ENCODE data around the gene IRX1. TPM values are rescaled to one million over a fixed set of nuclear protein-coding genes. Genes with fewer than 3 reads are reported as not detected.

IRX1 gene
- total RNA-seq, 2 donors from 2014 or later = not detected

DNA sequence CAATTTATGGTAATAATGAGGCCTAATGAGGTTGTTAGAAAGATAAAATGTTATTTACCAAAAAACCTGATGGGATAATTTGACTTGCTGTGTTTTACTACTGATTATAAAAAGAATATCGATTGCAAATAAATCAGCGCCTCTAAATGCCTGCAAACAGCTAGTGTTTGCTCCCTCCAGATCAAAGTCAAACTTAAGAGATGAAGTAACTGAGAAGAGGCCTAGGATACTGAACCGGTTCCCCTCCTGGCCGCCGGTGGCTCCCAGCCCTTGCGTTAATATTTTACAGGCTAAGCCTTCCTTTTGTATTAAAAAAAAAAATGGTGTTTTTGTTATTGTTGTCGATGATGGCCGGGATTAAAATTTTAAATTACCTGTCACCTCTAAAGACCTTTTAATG is 2.6 kb downstream of the IRX1 start:
- peaks cover 0 to 7% of the 10 kb centered on the region in 2 donors for H3K9me3 Mint-ChIP-seq
- H3K36me3 Mint-ChIP-seq = peaks cover 26 to 30% of the 10 kb centered on the region in 2 donors
- DNase-seq (ENCODE audit: low spot score in 2 of 2) (no peak), ATAC-seq (no peak)
- H3K27ac Mint-ChIP-seq = no peak overlapping the region

DNA sequence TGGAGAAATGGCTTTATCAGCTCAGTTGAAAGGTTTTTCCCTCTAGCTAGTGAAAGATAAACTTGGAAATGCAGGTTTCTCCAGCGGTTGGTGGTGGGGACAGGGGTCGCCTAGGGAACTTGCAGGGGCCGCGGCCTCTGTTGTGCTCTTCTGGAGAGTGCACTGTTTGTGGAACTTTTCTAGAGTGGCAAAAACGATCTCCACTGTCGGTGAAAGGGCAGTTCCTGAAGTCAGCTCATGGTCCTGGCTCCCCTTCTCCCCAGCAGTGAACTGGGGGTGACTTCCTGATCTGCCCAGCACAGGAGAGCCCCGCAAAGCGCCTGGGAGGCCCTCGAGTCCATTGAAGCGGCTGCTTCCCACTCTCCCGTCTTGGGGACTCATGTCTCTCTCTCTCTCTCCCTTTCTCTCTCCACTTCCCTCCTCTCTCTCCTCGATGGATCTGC is 3.2 kb downstream of the IRX1 start:
- Mint-ChIP-seq H3K27ac (no peak overlapping the region), H3K9me3 (peaks cover 0 to 7% of the 10 kb centered on the region in 2 donors), H3K36me3 (peaks cover 22 to 26% of the 10 kb centered on the region in 2 donors)
- DNase-seq (ENCODE audit: low spot score in 2 of 2) = no peak
- ATAC-seq = no peak

GRCh38 chr5:3599226-3600105 is 3.8 kb downstream of the IRX1 start:
- ATAC-seq (no peak), DNase-seq (ENCODE audit: low spot score in 2 of 2) (no peak)
- Mint-ChIP-seq H3K27ac (peak overlapping the region in 1 of 2 donors; percentile 65), H3K36me3 (peaks cover 18 to 24% of the 10 kb centered on the region in 2 donors), H3K9me3 (peaks cover 0 to 7% of the 10 kb centered on the region in 2 donors)

GRCh38 chr5:3600106-3601060 is 4.8 kb downstream of the IRX1 start:
- Mint-ChIP-seq H3K36me3 (peaks cover 18 to 33% of the 10 kb centered on the region in 2 donors), H3K27ac (no peak overlapping the region), H3K9me3 (peaks cover 0 to 7% of the 10 kb centered on the region in 2 donors)
- no peak for DNase-seq (ENCODE audit: low spot score in 2 of 2)
- no peak for ATAC-seq

- Mint-ChIP-seq H3K36me3 (peaks cover 18 to 37% of the 10 kb centered on the region in 2 donors), H3K27ac (peak overlapping the region in 1 of 2 donors; percentile 62), H3K9me3 (peaks cover 0 to 7% of the 10 kb centered on the region in 2 donors)
- DNase-seq (ENCODE audit: low spot score in 2 of 2) (no peak), ATAC-seq (no peak)
These were observed 5.6 kb downstream of the IRX1 start for GRCh38 chr5:3601061-3601710.

DNA sequence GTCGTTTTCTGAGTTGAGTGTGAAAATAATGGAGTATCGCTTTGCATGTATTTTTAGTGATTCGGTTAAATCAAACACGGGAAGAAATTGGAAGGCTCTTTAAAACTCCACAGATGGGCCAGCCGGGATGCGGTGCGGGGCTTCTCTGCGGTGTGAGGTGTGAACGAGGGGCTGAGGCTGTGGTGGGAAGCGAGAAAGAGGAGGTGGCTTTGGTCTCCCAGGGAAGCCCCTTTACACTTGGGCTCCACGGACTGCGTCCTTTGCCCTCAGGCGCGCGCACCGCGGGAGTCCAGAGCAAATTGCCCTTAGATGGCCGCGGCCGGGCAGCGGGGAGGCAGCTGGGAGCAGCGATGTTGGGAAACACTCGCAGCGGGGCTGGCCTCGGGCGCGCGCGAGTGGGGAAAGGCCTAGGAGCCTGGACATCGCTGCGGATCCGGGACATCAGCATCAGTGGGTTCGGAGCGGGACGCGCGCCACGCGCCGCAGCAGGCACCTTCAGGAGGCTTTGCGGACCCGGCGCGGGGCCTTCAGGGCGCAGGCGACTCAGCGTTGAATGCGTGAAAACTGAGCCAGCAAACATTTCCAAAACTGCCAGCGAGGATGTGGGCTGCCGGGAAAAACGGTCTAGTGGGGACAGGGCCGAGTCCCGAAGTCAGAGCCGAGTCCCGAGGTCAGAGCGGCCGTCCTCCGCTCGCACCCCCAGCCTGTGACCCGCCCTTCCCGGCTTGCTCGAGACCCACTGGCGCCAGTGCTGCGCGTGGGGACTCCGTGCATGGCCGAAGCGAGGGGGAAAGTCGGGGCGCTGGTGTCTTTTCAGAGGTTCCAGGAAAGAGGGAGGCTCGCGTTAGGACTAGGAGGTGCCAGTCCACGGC is 6.5 kb downstream of the IRX1 start:
- Mint-ChIP-seq H3K36me3 (peaks cover 24 to 42% of the 10 kb centered on the region in 2 donors), H3K9me3 (peaks cover 0 to 10% of the 10 kb centered on the region in 2 donors), H3K27ac (peak overlapping the region in 1 of 2 donors; percentile 84)
- ATAC-seq (no peak), DNase-seq (ENCODE audit: low spot score in 2 of 2) (no peak)

DNA sequence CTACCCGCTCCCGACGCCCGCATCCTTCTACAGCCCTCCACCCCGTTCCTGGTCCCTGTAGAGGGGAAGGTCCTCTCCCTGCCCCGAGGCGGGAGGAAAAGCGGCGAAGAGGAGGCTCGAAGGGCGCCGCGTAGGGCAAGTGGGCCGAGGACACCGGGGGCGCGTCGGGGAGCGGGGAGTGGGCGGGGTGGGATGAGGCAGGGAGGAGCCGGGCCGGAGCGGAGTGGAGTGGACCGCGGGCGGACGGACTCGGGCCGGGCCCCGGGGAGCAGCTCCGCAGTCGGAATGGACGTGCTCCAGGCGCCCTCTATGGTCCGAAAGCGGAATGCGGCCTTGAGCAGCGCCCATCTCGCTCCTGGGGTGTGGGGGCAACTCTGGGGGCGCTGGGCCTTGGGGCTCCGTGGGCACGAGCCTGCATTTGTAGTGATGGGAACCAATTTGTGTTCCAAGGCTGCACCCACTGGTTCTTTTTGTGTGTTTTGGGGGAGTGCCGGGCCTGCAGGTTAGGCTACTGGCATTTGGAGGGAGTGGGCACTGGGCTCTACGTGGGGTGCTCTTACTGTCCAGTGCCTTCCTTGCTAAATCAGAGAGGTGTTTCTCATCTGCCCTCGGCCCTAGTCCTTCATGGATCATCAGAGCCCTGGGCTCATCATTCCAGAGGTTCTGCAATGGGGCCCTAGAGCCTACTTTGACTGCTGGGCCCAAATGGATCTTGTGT is 7.3 kb downstream of the IRX1 start:
- peak in 1 of 2 donors; percentile 48 for ATAC-seq

GRCh38 chr5:3604501-3604900 is 8.9 kb downstream of the IRX1 start:
- ATAC-seq (no peak), DNase-seq (ENCODE audit: low spot score in 2 of 2) (no peak)
- Mint-ChIP-seq H3K9me3 (peaks cover 0 to 8% of the 10 kb centered on the region in 2 donors), H3K27ac (no peak overlapping the region), H3K36me3 (peaks cover 17 to 37% of the 10 kb centered on the region in 2 donors)

More for the DNA sequence above, 7.3 kb downstream of the IRX1 start:
- no peak overlapping the region for H3K27ac Mint-ChIP-seq
- DNase-seq (ENCODE audit: low spot score in 2 of 2) = no peak
- H3K36me3 Mint-ChIP-seq = peaks cover 24 to 43% of the 10 kb centered on the region in 2 donors
- H3K9me3 Mint-ChIP-seq = peaks cover 0 to 10% of the 10 kb centered on the region in 2 donors

DNA sequence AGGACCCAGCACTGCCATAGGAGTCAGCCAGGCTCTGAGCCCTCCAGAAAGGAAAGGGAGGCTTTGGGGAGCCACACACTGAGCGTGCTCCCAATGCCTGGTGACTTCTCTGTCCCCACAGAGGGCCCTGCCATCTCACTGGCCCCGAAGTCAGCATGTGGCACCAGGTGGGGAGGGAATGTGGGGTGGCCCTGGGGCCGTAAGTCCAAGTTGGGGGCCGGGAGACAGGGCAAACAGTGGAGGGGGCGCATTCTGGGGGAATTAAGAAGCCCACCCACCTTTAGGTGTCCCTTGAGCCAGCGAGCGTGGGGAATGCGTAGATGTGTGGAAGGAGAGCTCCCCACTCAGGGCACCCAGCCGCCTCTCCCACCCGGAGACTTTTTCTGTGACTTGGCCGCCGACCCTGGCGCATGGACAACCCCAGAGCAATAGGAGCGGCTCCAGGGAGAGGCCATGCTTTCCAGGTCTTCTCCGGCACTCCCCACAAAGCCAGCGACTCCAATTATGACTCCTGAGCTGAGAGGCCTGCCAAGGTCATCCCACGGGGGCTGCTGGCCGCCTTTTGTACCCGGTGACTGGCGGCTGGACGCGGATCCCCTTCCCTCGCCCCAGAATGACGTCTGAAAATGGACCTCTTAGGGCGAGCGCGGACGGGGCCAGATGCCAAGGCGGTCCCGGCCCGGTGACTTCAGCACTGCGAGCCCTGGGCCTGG is 9.8 kb downstream of the IRX1 start:
- ATAC-seq = no peak
- Mint-ChIP-seq H3K9me3 (peaks cover 0 to 11% of the 10 kb centered on the region in 2 donors), H3K36me3 (peaks cover 17 to 37% of the 10 kb centered on the region in 2 donors)

GRCh38 chr5:3606121-3606831 is 10.6 kb downstream of the IRX1 start:
- H3K36me3 Mint-ChIP-seq = peaks cover 14 to 34% of the 10 kb centered on the region in 2 donors
- H3K27ac Mint-ChIP-seq = no peak overlapping the region
- H3K9me3 Mint-ChIP-seq = peaks cover 0 to 11% of the 10 kb centered on the region in 2 donors
- no peak for DNase-seq (ENCODE audit: low spot score in 2 of 2)
- ATAC-seq = no peak

More for the DNA sequence above, 9.8 kb downstream of the IRX1 start:
- no peak overlapping the region for H3K27ac Mint-ChIP-seq
- DNase-seq (ENCODE audit: low spot score in 2 of 2) = no peak

GRCh38 chr5:3607541-3608181 is 12.0 kb downstream of the IRX1 start:
- ATAC-seq (no peak), DNase-seq (ENCODE audit: low spot score in 2 of 2) (no peak)
- Mint-ChIP-seq H3K27ac (no peak overlapping the region), H3K36me3 (peaks cover 6 to 23% of the 10 kb centered on the region in 2 donors), H3K9me3 (peaks cover 0 to 10% of the 10 kb centered on the region in 2 donors)

DNA sequence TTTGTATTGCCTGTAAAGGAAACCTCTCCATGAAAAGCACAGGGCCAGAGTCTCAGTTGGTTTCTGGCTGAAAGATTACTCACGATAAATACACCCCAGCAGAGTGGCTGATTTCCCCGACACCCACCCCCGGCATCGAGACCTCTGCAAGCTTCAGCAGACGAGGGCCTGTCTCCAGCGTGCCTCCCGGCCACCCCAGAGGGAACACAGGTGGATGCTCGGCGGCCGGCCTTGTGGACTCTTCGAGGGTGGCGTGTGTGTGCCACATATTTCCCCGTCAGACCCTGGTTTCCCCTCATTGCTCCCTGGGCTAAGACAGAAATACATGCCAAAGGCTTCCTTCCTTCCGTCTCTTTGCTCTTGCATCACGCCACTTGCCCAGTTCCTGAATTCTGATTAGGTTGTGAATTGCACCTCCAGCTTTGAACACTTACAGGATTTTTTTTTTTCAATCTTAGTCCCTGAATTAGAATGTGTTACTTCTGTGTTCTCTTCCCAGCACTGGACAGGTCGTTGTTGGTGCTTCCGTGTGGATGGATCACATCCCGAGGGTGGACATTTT is 13.6 kb downstream of the IRX1 start:
- peaks cover 6 to 22% of the 10 kb centered on the region in 2 donors for H3K36me3 Mint-ChIP-seq
- H3K27ac Mint-ChIP-seq = no peak overlapping the region

DNA sequence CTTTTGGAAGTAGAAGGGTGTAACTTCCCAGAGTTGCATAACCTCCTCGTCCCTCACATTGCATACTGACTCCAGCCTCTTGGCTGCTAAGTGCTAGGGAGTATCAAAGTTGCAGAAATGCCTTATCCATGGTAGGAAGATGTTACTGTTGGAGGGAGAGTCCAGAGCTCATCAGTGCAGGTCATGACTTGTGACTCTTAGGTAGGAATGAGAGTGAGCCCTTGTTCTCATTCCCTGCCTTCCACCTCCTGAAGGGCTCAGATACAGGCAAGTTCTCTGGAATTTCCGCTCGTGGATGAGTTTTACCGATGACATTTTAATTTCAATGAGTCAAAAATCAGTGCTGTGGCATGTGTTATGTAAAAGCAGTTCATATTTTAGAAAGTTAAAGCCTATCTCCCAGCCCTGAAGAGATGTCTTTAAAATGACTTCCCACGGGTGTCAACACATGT is 17.0 kb downstream of the IRX1 start:
- peaks cover 10 to 12% of the 10 kb centered on the region in 2 donors for H3K9me3 Mint-ChIP-seq
- H3K36me3 Mint-ChIP-seq = peaks cover 0 to 9% of the 10 kb centered on the region in 2 donors
- no peak for ATAC-seq
- H3K27ac Mint-ChIP-seq = no peak overlapping the region
- DNase-seq (ENCODE audit: low spot score in 2 of 2) = no peak

More for the DNA sequence above, 13.6 kb downstream of the IRX1 start:
- ATAC-seq = no peak
- H3K9me3 Mint-ChIP-seq = peaks cover 0 to 10% of the 10 kb centered on the region in 2 donors
- DNase-seq (ENCODE audit: low spot score in 2 of 2) = no peak

Measured in activated naive CD4-positive, alpha-beta T cell treated with anti-CD3 and anti-CD28 coated beads, Interleukin-2, amount 50 U/mL, for 72 hours (primary cell).